ENCODE measurements around the gene GJA5. TPM values are rescaled to one million over a fixed set of nuclear protein-coding genes. Genes with fewer than 3 reads are reported as not detected.

GJA5 gene
- total RNA-seq, 1 experiment from 2014 or later, result not detected

- BruUV-seq (replicated peaks), result no TSS peak
- DNase-seq (ENCODE audit: low read depth, low spot score) (no peak), ATAC-seq (no peak)
- no peak overlapping the region for H3K27ac ChIP-seq (ENCODE audit: low read length)
- intact Hi-C loops (cut with micrococcal nuclease; ENCODE audit: unreplicated experiment), result no loop called here
- in situ Hi-C loops (cut with HindIII; ENCODE audit: low pct_unique_long_range_greater_than_20kb, low sequenced_read_pairs), result no loop called here
- CTCF ChIA-PET, result no interaction called here
- no peaks in the 10 kb centered on the region for H3K9me3 ChIP-seq (ENCODE audit: control insufficient read depth, insufficient read depth, low read depth, low read length)
- POLR2A ChIA-PET, result interaction anchor here (0.6 kb wide), 1 partner anchor 17 kb away, joined by 4 read pairs; no protein-coding TSS in a partner anchor
- TF ChIP-seq, protein P1, sequence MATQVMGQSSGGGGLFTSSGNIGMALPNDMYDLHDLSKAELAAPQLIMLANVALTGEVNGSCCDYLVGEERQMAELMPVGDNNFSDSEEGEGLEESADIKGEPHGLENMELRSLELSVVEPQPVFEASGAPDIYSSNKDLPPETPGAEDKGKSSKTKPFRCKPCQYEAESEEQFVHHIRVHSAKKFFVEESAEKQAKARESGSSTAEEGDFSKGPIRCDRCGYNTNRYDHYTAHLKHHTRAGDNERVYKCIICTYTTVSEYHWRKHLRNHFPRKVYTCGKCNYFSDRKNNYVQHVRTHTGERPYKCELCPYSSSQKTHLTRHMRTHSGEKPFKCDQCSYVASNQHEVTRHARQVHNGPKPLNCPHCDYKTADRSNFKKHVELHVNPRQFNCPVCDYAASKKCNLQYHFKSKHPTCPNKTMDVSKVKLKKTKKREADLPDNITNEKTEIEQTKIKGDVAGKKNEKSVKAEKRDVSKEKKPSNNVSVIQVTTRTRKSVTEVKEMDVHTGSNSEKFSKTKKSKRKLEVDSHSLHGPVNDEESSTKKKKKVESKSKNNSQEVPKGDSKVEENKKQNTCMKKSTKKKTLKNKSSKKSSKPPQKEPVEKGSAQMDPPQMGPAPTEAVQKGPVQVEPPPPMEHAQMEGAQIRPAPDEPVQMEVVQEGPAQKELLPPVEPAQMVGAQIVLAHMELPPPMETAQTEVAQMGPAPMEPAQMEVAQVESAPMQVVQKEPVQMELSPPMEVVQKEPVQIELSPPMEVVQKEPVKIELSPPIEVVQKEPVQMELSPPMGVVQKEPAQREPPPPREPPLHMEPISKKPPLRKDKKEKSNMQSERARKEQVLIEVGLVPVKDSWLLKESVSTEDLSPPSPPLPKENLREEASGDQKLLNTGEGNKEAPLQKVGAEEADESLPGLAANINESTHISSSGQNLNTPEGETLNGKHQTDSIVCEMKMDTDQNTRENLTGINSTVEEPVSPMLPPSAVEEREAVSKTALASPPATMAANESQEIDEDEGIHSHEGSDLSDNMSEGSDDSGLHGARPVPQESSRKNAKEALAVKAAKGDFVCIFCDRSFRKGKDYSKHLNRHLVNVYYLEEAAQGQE (IDR thresholded peaks at IDR 0.05; ENCODE audit: insufficient read depth in 1 of 2, low read depth in 2 of 2, low read length in 1 of 2), result no peak
- TF ChIP-seq, protein P2, sequence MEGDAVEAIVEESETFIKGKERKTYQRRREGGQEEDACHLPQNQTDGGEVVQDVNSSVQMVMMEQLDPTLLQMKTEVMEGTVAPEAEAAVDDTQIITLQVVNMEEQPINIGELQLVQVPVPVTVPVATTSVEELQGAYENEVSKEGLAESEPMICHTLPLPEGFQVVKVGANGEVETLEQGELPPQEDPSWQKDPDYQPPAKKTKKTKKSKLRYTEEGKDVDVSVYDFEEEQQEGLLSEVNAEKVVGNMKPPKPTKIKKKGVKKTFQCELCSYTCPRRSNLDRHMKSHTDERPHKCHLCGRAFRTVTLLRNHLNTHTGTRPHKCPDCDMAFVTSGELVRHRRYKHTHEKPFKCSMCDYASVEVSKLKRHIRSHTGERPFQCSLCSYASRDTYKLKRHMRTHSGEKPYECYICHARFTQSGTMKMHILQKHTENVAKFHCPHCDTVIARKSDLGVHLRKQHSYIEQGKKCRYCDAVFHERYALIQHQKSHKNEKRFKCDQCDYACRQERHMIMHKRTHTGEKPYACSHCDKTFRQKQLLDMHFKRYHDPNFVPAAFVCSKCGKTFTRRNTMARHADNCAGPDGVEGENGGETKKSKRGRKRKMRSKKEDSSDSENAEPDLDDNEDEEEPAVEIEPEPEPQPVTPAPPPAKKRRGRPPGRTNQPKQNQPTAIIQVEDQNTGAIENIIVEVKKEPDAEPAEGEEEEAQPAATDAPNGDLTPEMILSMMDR (IDR thresholded peaks at IDR 0.05), result no peak
- TF ChIP-seq SIN3A (IDR thresholded peaks at IDR 0.05; ENCODE audit: borderline replicate concordance, insufficient read depth, low read depth, low read length) (no peak), POLR2AphosphoS5 (IDR thresholded peaks at IDR 0.05; ENCODE audit: low read depth, low read length) (no peak), TCF7L2 (IDR thresholded peaks at IDR 0.05; ENCODE audit: low read depth, low read length) (no peak)
- no peaks in the 10 kb centered on the region for H3K27me3 ChIP-seq (ENCODE audit: control insufficient read depth, insufficient read depth, low read length)
- no peaks in the 10 kb centered on the region for H3K4me1 ChIP-seq (ENCODE audit: control insufficient read depth, insufficient read depth, low read length)
- H3K36me3 ChIP-seq (ENCODE audit: control insufficient read depth, insufficient read depth, low read length), result no peaks in the 10 kb centered on the region
- no peak overlapping the region for H3K4me3 ChIP-seq (ENCODE audit: low read depth in 2 of 2, low read length in 2 of 2)
Measured at GRCh38 chr1:147725685-147726084, 34.7 kb downstream of the GJA5 start.

GRCh38 chr1:147723691-147724323 is 36.6 kb downstream of the GJA5 start:
- Histone ChIP-seq H3K4me1 (ENCODE audit: control insufficient read depth, insufficient read depth, low read length) (no peaks in the 10 kb centered on the region), H3K9me3 (ENCODE audit: control insufficient read depth, insufficient read depth, low read depth, low read length) (no peaks in the 10 kb centered on the region), H3K27ac (ENCODE audit: low read length) (no peak overlapping the region), H3K36me3 (ENCODE audit: control insufficient read depth, insufficient read depth, low read length) (no peaks in the 10 kb centered on the region), H3K4me3 (ENCODE audit: low read depth in 2 of 2, low read length in 2 of 2) (no peak overlapping the region), H3K27me3 (ENCODE audit: control insufficient read depth, insufficient read depth, low read length) (no peaks in the 10 kb centered on the region)
- no TSS peak for BruUV-seq (replicated peaks)
- ATAC-seq, result peak; percentile 93
- POLR2A ChIA-PET, result no interaction called here
- no peak for DNase-seq (ENCODE audit: low read depth, low spot score)
- TF ChIP-seq POLR2AphosphoS5 (IDR thresholded peaks at IDR 0.05; ENCODE audit: low read depth, low read length) (no peak), SIN3A (IDR thresholded peaks at IDR 0.05; ENCODE audit: borderline replicate concordance, insufficient read depth, low read depth, low read length) (no peak), TCF7L2 (IDR thresholded peaks at IDR 0.05; ENCODE audit: low read depth, low read length) (no peak)
- TF ChIP-seq, protein P2 (IDR thresholded peaks at IDR 0.05), result peak; percentile 68
- TF ChIP-seq, protein P1 (IDR thresholded peaks at IDR 0.05; ENCODE audit: insufficient read depth in 1 of 2, low read depth in 2 of 2, low read length in 1 of 2), result no peak
- in situ Hi-C loops (cut with HindIII; ENCODE audit: low pct_unique_long_range_greater_than_20kb, low sequenced_read_pairs) (no loop called here), intact Hi-C loops (cut with micrococcal nuclease; ENCODE audit: unreplicated experiment) (loop anchor here (5.0 kb wide), 1 partner anchor 168 kb away; no protein-coding TSS in a partner anchor)
- CTCF ChIA-PET, result interaction anchor here (1.5 kb wide), 1 partner anchor 169 kb away, joined by 7 read pairs; no protein-coding TSS in a partner anchor

Data from Panc1 (cell line).